Measurements from ENCODE around the gene ACOT11.

DNA sequence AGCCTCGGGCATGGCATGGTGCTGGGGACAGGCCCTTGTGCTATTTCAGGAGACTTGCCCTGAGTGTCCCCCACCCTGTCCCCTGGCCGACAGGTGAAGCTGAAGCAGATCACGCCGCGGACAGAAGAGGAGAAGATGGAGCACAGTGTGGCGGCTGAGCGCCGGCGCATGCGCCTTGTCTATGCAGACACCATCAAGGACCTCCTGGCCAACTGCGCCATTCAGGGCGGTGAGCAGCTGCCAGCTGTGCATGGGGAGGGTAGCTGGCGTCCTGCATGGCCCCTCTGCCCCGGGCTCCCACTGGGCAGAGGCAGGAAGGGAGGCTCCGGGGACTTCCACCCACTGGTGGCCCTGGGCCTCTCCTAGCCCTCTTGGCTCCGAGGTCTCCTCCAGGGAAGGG, 46.4 kb downstream of the ACOT11 start:
- TF ChIP-seq EZH2 (IDR thresholded peaks at IDR 0.05) (no peak), POLR2AphosphoS5 (IDR thresholded peaks at IDR 0.05; ENCODE audit: borderline replicate concordance, low read depth, low read length) (no peak), FOXP2 (optimal IDR thresholded peaks at IDR 0.05; ENCODE audit: control extremely low read depth, extremely low read length, insufficient read depth) (no peak)
